ENCODE results near the gene CCNA2.

GRCh38 chr4:121791481-121791880, 32.2 kb downstream of the CCNA2 start:
- TF ChIP-seq CTCF (IDR thresholded peaks at IDR 0.05) (no peak), POLR2A (IDR thresholded peaks at IDR 0.05) (no peak)
